HG03103 (cell line): ENCODE results near the gene NUP210.

Experiments used
- ATAC-seq: cut with Tn5 transposase; IDR thresholded peaks from one replicate; pipeline ENCODE4 v1.9.1; 2021; ENCODE audit warnings: low read depth; ENCODE audit not compliant: unreplicated experiment

The NUP210 gene

DNA sequence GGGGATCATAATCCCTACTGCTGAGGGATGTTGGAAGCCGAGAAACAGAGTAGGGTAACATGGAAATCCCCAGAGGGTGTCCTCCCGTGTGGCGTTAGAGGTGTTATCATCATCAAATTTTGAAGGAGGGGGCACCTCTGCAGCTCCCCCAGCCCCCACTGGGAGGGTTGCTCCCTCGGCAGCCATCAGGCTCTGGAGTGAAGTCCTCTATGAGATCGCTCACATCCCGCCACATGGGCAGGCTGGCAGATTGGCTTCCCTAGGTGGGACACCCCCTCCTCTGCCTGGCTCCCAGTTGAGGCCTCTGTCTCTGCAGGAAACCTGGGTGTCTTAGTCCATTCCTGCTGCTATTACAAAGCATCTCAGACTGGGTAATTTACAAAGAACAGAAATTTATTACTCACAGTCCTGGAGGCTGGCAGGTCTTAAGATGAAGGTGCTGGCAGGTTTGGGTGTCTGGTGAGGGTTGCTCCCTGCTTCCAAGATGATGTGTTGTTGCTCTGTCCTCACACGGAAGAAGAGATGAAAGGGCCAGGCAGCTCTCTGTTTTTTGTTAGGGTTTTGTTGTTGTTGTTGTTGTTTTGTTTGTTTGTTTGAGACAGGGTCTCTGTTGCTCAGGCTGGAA, 120.5 kb downstream of the NUP210 start:
- ATAC-seq, result no peak

- no peak for ATAC-seq
Observed at GRCh38 chr3:13296662-13297061, 123.5 kb downstream of the NUP210 start.

DNA sequence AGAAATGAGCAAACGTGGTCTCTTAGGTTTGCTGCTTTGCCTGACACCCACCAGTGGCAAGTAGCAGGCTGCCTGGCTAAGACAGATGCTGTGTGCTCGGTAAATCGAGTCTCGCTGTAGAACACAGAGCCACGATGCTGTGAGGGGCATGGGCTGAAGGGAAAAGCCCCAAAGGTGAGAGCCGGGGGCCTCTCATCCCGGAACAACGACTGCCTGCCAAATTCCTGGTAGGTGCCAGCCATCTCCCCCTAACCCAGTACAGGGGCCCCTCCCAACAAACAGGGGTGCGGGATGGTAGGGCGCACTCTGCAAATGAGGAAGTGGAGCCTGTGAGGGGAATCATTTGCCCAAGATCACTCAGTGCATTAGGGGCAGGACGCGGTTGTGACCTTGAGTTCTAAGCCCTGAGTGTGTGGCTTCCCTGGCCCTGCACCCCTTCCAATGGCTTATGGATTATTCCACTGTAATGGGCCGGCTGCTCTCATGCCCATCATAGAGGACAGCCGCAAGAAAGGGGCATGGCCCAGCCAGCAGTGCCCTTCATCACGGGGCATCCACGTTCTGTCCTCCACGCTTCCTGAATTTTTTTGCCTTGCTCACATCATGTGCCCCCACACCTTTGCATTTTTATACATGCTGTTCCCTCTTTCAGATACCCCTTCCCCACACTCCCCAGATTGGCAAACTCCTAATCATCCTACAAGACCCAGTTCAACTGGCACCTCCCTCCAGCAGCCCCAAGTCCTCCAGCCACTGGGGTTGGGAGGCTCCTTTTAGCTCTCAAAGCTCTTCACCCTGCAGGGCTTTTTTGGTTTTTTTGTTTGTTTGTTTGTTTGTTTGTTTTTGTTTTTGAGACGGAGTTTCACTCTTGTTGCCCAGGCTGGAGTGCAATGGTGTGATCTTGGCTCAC, 125.4 kb downstream of the NUP210 start:
- ATAC-seq, result no peak

DNA sequence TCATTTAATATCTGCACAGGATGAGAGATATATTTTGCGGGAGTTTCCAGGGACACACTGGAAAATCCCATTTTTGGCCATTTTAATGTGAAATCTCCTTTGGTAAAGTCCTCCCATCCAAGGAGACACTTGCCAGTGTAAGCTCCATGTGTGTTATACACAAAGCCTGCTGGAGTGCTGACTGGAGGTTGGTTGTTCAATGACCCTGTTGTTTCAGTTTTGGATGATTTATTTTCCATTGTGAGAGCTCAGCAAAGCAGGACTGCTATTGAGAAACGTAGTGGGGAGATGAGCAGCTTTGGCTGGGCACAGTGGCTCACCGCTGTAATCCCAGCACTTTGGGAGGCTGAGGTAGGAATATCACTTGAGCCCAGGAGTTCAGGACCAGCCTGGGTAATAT, 127.7 kb downstream of the NUP210 start:
- ATAC-seq, result no peak

- ATAC-seq, result no peak
Observed at GRCh38 chr3:13290941-13291340, 129.2 kb downstream of the NUP210 start.

- no peak for ATAC-seq
Observed at GRCh38 chr3:13289771-13290285, 130.3 kb downstream of the NUP210 start.

DNA sequence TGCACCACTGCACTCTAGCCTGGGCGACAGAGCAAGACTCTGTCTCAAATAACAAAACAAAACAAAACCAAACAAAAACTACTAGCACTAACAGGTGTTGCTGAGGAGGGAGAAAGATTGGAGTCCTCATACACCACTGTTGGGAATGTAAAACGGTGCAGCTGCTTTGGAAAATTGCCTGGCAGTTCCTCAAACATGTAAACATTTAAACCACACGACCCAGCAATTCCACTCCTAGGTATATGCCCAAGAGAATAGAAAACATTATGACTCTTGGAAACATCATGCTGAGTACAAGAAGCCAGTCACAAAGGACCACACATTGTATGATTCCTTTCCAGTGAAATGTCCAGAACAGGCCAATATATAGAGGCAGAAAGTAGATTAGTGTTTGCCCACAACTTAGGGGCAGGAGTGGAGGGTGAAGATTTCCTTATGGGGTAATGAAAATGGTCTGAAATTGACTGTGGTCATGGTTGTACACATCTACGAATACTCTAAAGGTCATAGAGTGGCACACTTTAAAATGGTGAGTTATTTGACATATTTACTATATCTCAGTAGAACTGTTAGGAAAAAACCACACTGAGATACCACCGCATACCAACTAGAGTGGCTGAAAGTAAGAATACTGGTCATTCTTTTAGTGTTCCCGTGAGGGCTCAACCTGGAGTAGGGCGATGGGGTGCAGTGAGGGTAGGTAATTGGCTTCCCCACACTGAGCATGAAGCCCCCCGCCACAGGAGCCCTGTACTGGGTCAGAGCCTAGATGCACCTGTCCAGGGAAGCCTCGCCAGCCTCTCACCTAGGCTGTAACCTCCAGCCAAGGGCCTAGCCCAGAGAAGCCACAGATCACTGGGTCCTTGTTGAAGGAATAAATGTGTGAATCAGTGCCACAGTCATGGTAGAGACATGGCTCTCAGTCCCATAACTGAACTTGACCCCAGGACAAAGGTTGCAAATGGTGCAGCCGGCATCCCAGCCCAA, 131.1 kb downstream of the NUP210 start:
- no peak for ATAC-seq

DNA sequence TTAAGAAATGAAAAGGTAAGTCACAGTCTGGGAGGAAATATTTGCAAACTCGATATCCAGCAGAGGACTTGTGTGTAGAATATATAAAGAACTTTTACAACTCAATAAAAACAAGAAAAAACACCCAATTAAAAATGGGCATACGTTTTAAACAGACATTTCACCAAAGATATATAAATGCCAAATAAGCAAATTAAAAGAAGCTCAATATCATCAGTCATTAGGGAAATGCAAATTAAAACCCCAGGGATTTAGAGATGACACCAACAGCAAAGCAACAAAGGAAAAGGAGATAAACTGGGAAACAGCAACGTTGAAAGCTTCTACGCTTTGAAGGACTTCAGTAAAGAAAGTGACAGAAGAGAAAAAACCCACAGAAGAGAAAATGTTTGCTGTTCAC, 132.3 kb downstream of the NUP210 start:
- ATAC-seq, result no peak

- no peak for ATAC-seq
Observed at GRCh38 chr3:13286873-13287272, 133.2 kb downstream of the NUP210 start.

DNA sequence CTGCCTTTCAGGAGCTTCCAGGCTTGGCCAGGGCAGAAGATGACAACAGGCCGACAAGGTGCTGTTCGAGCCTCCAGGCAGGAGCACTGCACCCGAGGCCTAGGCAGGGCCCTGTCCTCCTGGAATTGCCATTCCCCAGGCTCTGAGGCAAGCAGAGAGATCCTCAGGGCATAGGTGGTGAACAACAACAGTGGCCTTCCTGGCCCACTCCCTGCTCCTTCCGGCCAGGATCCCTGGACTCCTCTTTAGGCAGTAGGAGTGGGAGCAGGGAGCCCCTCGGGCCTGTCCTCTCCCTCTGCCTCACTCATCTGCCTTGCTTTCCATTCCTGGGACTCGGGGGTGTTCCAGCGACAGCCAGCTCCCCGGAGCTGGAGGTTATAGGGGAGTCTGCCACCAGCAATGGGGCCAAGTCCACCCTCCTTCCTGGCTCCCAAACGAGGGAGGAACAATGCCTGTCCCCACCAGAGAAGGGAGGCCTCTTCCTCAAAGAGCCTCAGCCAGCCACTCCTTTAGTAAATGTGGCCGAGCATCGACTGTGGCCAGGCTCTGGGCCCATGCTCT, 135.0 kb downstream of the NUP210 start:
- no peak for ATAC-seq

DNA sequence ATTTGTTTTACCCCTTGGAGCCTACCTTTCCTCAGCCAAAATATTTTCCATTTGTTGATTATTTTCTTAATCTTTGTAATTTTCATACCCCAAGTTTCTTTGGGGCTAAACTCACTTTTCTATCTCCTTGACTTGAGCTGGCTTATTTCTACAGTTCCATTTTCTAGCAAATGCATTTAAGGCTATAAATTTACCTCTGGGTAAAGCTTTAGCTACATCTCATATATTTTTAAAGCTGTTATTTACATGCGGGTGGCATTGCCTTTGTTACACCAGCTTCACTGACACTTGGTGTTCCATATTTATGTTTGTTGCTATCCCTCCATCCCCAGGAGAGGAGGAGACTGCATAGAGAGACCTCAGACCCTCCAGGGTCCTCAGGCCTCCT, 136.3 kb downstream of the NUP210 start:
- ATAC-seq, result no peak

GRCh38 chr3:13282986-13283876, 136.9 kb downstream of the NUP210 start:
- ATAC-seq, result no peak

- ATAC-seq, result no peak
Observed at GRCh38 chr3:13282358-13282985, 137.7 kb downstream of the NUP210 start.

GRCh38 chr3:13281507-13282357, 138.4 kb downstream of the NUP210 start:
- ATAC-seq, result no peak

GRCh38 chr3:13280811-13281506, 139.2 kb downstream of the NUP210 start:
- ATAC-seq, result no peak

DNA sequence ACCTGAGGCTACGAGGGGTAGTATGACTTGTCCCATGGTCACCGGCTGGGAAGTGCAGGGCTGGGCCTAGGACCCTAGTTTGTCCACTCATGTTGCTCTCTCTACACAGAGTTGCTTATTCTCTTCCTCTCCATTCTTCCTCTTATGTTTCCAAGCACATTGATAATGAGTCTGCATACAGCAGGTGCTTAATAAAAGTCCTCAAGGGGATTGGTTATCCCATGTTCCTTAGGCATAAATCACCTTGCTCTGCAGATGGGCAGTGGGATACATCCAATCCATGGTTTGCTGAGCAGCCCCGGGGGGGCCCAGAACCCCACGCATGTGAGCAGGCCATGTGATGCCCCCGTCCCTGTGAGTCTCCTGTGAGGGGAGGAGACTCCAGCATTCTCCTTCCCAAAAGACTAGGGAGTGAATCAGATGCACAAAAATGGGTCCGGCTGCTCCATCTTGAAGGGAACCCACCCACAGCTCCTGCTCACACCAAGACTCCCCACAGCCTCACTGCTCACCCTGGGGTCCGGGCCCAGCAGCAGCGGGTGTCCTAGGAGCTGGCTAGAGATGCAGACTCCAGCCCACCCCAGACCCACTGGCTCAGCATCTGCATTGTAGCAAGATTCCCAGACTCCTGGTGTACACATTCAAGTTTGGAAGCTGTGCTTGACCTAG, 139.9 kb downstream of the NUP210 start:
- no peak for ATAC-seq

- ATAC-seq, result no peak
Observed at GRCh38 chr3:13279532-13279910, 140.6 kb downstream of the NUP210 start.
